Epithelial cell of esophagus (primary cell): ENCODE measurements around the gene CEP43.
"Not testable (repeated sequence)": the region's sequence is repeated elsewhere in the genome, so short reads cannot be mapped to it uniquely, and the experiment has no call there.

Experiments used
- DNase-seq: peaks from one replicate; pipeline ENCODE4 v3.0.0; 2010; ENCODE audit warnings: low read depth
- H3K4me3 ChIP-seq: 2 replicates; pipeline ENCODE4 v1.5.1; 2011; ENCODE audit warnings: mild to moderate bottlenecking, low read length, control low read depth
- TF ChIP-seq, protein P1 (sequence below): IDR thresholded peaks from 2 replicates; pipeline ENCODE4 v1.5.1; 2011; ENCODE audit warnings: low read depth, mild to moderate bottlenecking, low read length, control low read depth, inconsistent platforms; ENCODE audit not compliant: insufficient read depth; ENCODE audit errors: missing control alignments

Gene CEP43, protein sequence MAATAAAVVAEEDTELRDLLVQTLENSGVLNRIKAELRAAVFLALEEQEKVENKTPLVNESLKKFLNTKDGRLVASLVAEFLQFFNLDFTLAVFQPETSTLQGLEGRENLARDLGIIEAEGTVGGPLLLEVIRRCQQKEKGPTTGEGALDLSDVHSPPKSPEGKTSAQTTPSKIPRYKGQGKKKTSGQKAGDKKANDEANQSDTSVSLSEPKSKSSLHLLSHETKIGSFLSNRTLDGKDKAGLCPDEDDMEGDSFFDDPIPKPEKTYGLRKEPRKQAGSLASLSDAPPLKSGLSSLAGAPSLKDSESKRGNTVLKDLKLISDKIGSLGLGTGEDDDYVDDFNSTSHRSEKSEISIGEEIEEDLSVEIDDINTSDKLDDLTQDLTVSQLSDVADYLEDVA

DNA sequence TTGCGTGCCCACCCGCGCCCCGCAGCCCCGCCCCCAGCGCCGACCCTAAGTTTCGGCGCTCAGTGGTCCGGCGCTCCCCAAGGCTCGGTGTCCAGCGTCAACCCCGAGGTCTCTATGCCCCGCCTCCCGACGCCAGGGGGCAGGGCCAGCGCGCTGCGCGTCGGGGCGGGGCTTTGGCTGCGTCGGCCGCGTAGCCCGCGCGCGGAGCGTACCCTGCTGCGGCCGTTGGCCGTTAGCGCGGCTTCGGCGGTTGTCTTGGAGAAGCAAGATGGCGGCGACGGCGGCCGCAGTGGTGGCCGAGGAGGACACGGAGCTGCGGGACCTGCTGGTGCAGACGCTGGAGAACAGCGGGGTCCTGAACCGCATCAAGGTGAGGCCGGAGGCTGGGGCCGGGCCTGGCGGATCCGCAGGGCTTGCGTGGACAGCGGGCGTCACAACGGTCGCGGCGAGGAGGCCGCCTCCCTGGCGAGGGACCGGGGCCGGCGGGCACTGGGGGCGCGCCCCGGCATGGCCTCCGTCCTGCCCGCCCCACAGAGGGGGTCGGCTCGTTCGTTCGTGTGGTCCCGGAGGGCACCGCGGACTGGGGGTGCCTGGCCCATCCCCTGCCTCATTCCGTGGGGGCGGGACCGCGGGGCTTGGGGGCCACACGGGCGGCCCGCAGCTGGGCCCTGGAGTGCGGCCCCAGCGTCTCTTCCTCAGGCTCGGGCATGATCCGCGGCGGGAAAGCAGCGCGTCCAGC is at the start of gene CEP43:
Gene CEP43 (plus strand): TSS at position 253 of the 739 bp plus-strand sequence. CDS start 16 bp downstream, at position 269.
- peak within 1 kb of the TSS; percentile 93 for H3K4me3 ChIP-seq
- DNase-seq = peak; percentile 95
- TF ChIP-seq, protein P1, sequence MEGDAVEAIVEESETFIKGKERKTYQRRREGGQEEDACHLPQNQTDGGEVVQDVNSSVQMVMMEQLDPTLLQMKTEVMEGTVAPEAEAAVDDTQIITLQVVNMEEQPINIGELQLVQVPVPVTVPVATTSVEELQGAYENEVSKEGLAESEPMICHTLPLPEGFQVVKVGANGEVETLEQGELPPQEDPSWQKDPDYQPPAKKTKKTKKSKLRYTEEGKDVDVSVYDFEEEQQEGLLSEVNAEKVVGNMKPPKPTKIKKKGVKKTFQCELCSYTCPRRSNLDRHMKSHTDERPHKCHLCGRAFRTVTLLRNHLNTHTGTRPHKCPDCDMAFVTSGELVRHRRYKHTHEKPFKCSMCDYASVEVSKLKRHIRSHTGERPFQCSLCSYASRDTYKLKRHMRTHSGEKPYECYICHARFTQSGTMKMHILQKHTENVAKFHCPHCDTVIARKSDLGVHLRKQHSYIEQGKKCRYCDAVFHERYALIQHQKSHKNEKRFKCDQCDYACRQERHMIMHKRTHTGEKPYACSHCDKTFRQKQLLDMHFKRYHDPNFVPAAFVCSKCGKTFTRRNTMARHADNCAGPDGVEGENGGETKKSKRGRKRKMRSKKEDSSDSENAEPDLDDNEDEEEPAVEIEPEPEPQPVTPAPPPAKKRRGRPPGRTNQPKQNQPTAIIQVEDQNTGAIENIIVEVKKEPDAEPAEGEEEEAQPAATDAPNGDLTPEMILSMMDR = no peak

GRCh38 chr6:166949528-166950442 is 49.4 kb upstream of the CEP43 start:
- peak; percentile 49 for DNase-seq
- no peak overlapping the region for H3K4me3 ChIP-seq

DNA sequence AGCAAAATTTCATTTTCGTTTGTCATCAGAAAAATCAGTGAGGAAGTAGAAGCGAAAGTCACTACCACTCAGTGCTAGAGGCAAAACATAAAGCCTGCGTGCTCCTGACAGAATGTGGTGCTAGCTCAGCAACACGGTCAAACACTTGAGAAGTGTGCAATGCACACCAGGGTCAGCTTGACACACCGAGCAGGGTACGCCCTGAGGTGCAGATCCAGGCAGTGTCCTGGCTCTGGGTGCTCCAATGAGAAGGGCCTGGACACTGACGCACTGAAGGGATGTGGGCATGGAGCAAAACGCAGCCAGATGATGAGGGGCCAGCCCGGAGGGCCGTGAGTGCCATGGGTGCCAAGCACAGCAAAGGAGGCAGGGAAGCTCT is 48.8 kb upstream of the CEP43 start:
- TF ChIP-seq, protein P1 = no peak
- no peak for DNase-seq
- H3K4me3 ChIP-seq = no peak overlapping the region

More at GRCh38 chr6:166949528-166950442, 49.4 kb upstream of the CEP43 start:
- TF ChIP-seq, protein P1 = no peak

DNA sequence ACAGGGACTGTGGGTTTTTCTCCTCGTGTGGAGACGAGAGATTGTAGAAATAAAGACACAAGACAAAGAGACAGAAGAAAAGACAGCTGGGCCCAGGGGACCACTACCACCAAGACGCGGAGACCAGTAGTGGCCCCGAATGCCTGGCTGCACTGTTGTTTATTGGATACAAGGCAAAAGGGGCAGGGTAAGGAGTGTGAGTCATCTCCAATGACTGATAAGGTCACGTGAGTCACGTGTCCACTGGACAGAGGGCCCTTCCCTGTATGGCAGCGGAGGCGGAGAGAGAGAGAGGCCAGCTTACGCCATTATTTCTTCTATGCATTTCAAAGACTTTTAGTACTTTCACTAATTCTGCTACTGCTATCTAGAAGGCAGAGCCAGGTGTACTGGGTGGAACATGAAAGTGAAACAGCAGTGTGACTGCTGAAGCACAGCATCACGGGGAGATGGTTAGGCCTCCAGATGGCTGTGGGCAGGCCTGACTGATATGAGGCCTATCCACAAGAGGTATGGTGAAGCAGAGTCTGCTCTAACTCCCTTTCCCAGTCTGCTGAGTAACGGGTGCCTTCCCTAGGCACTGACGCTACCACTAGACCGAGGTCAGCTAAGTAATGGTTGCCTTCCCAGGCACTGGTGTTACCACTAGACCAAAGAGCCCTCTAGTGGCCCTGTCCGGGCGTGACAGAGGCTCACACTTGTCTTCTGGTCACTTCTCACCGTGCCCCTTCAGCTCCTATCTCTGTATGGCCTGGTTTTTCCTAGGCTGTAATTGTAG is 48.1 kb upstream of the CEP43 start:
- H3K4me3 ChIP-seq = not testable (repeated sequence)
- TF ChIP-seq, protein P1 = peak; percentile 66
- DNase-seq = peak; percentile 52

DNA sequence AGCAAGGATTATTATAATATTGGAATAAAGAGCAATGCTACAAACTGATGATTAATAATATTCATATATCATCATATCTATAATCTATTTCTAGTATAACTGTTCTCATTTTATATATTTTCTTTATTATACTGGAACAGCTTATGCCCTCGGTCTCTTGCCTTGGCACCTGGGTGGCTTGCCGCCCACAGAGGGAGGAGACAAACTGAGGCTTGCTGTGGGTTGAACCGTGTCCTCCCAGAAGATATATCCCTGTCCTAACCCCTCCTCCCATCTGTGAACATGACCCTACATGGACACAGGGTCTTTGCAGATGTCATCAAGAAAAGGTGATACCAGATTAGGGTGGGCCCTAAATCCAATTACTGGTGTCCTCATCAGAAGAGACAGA is 47.5 kb upstream of the CEP43 start:
- H3K4me3 ChIP-seq = no peak overlapping the region
- DNase-seq = no peak

More for the DNA sequence above, 47.5 kb upstream of the CEP43 start:
- TF ChIP-seq, protein P1 = no peak
